A673 (cell line): ENCODE measurements around the gene SERPINB8. TPM values are rescaled to one million over a fixed set of nuclear protein-coding genes. Genes with fewer than 3 reads are reported as not detected.

Experiments
- BruUV-seq: library from RNA; stranded (reverse); fragments of 400-500 nt; replicated peaks from 2 replicates; lab custom pipeline; 2021; lab: Mats Ljungman, UMichigan
- CTCF ChIA-PET: fragments of 300-600 bp; sonication (Branson Sonifier 250); formaldehyde crosslinking; loops from one replicate; lab custom pipeline; 2022; ENCODE audit warnings: antibody characterized with exemption; lab: Charles Lee
- POLR2A ChIA-PET: fragments of 300-600 bp; sonication (Branson Sonifier 250); formaldehyde crosslinking; loops from one replicate; lab custom pipeline; 2022; ENCODE audit warnings: antibody characterized with exemption; ENCODE audit not compliant: low non-redundant PET; lab: Charles Lee
- DNase-seq: peaks from one replicate; pipeline ENCODE4 v3.0.0-alpha.2; 2015; ENCODE audit warnings: low spot score
- H3K27ac ChIP-seq: fragments of 200-600 bp; sonication (generic); 2 replicates; pipeline ENCODE4 v1.5.1; 2016; ENCODE audit warnings: mixed run types, low read depth, mild to moderate bottlenecking, mixed read lengths, antibody characterized with exemption, low read length; ENCODE audit not compliant: poor library complexity, severe bottlenecking
- H3K27me3 ChIP-seq: fragments of 200-600 bp; sonication (generic); replicated peaks from 2 replicates; pipeline ENCODE4 v1.6.1; 2017; ENCODE audit warnings: mixed run types, low read depth, mild to moderate bottlenecking, mixed read lengths, antibody characterized with exemption, low read length; ENCODE audit not compliant: insufficient read depth, poor library complexity
- H3K36me3 ChIP-seq: fragments of 200-600 bp; sonication (generic); 2 replicates; pipeline ENCODE4 v1.6.1; 2016; ENCODE audit warnings: mixed run types, mild to moderate bottlenecking, mixed read lengths, antibody characterized with exemption, low read length; ENCODE audit not compliant: insufficient read depth, poor library complexity, severe bottlenecking
- H3K4me1 ChIP-seq: fragments of 200-600 bp; sonication (generic); 2 replicates; pipeline ENCODE4 v1.6.1; 2017; ENCODE audit warnings: mixed run types, mild to moderate bottlenecking, mixed read lengths, antibody characterized with exemption, low read length; ENCODE audit not compliant: insufficient read depth, poor library complexity, severe bottlenecking
- H3K4me3 ChIP-seq: fragments of 200-600 bp; sonication (generic); 2 replicates; pipeline ENCODE4 v1.5.1; 2016; ENCODE audit warnings: low read depth, mixed run types, mild to moderate bottlenecking, mixed read lengths, low read length; ENCODE audit not compliant: poor library complexity, severe bottlenecking
- H3K9me3 ChIP-seq: fragments of 200-600 bp; sonication (generic); 2 replicates; pipeline ENCODE4 v1.6.1; 2016; ENCODE audit warnings: mixed run types, low read depth, mild to moderate bottlenecking, mixed read lengths, antibody characterized with exemption, low read length; ENCODE audit not compliant: poor library complexity, severe bottlenecking
- EZH2 ChIP-seq: fragments of 200-600 bp; sonication (generic); IDR thresholded peaks from 2 replicates; pipeline ENCODE4 v1.6.1; 2017; ENCODE audit warnings: borderline replicate concordance, low read depth, mild to moderate bottlenecking, mixed read lengths, antibody characterized with exemption, low read length; ENCODE audit not compliant: poor library complexity, severe bottlenecking
- intact Hi-C: fragments of 100-400 bp; cut with micrococcal nuclease; formaldehyde crosslinking; loops from one replicate; pipeline ENCODE4 v1.10.0; 2022; ENCODE audit not compliant: unreplicated experiment
- total RNA-seq: library from RNA; stranded (reverse); gene quantifications from 2 replicates; pipeline ENCODE4 v1.2.3, GENCODE V29; 2021
- TF ChIP-seq, protein P1 (sequence below): fragments of 300-800, 200-600 bp; sonication (generic); conservative IDR thresholded peaks from 2 replicates; pipeline ENCODE4 v1.5.1; 2017; ENCODE audit warnings: low read depth, mild to moderate bottlenecking, antibody characterized with exemption, low read length, moderate library complexity, mixed read lengths

SERPINB8 gene
- total RNA-seq, 1 experiment from 2014 or later = 26.4 TPM

DNA sequence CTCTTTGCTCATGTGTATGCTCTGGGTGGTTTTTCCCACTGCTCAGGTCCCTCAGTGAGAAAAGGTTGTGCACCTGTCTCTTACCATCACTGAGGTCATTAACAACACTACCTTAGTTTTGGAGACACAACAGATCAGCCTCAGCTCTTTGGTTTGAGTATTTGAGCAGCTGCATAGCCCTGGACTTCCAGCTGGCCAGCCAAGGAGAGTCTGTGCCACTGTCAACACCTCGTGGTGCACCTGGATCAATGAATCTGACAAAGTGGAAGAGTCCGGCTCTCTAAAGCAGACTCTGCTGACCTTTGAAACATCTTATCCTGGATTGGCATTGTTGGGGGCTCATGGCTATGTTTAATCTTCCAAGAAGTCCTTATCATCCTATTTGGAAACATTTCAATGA lies 30.0 kb downstream of the SERPINB8 start:
- ChIA-PET POLR2A (no interaction called here), CTCF (no interaction called here)
- no peak overlapping the region for H3K27ac ChIP-seq
- no peaks in the 10 kb centered on the region for H3K36me3 ChIP-seq
- TF ChIP-seq, protein P1, sequence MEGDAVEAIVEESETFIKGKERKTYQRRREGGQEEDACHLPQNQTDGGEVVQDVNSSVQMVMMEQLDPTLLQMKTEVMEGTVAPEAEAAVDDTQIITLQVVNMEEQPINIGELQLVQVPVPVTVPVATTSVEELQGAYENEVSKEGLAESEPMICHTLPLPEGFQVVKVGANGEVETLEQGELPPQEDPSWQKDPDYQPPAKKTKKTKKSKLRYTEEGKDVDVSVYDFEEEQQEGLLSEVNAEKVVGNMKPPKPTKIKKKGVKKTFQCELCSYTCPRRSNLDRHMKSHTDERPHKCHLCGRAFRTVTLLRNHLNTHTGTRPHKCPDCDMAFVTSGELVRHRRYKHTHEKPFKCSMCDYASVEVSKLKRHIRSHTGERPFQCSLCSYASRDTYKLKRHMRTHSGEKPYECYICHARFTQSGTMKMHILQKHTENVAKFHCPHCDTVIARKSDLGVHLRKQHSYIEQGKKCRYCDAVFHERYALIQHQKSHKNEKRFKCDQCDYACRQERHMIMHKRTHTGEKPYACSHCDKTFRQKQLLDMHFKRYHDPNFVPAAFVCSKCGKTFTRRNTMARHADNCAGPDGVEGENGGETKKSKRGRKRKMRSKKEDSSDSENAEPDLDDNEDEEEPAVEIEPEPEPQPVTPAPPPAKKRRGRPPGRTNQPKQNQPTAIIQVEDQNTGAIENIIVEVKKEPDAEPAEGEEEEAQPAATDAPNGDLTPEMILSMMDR = no peak
- no peak for TF ChIP-seq EZH2
- peaks cover 9% of the 10 kb centered on the region for H3K9me3 ChIP-seq
- intact Hi-C loops = no loop called here
- no peak overlapping the region for H3K4me3 ChIP-seq
- H3K27me3 ChIP-seq = no peaks in the 10 kb centered on the region
- no peak for DNase-seq
- H3K4me1 ChIP-seq = no peaks in the 10 kb centered on the region
- no TSS peak for BruUV-seq

DNA sequence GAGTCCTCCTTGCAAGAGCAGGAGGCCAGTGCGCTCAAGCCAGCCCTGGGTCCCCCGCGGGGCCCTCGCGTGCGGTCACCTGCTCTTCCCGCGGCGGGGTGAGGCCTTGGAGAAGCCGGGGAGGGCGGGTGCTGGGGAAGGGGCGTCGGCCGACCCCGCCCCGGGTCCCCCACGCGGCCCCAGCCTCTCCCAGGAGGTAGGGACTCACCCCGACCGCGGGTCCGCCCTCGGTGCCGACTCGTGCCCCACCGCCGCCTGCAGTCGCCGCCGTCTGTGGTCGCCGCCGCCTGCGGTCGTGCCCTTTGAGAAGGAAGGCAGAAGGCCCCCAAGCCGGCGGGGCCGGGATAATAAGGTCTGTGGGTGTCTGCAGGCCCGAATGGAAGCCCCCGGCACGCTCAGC lies 32.7 kb downstream of the SERPINB8 start:
- Histone ChIP-seq H3K27ac (no peak overlapping the region), H3K4me1 (no peaks in the 10 kb centered on the region), H3K36me3 (no peaks in the 10 kb centered on the region), H3K4me3 (no peak overlapping the region), H3K9me3 (no peaks in the 10 kb centered on the region), H3K27me3 (no peaks in the 10 kb centered on the region)
- TF ChIP-seq EZH2 = no peak
- TF ChIP-seq, protein P1 = no peak
- DNase-seq = no peak
- intact Hi-C loops = no loop called here
- no TSS peak for BruUV-seq
- ChIA-PET CTCF (no interaction called here), POLR2A (no interaction called here)

GRCh38 chr18:64009305-64009704 lies 39.4 kb downstream of the SERPINB8 start:
- no peaks in the 10 kb centered on the region for H3K9me3 ChIP-seq
- no peaks in the 10 kb centered on the region for H3K4me1 ChIP-seq
- H3K27me3 ChIP-seq = no peaks in the 10 kb centered on the region
- H3K36me3 ChIP-seq = no peaks in the 10 kb centered on the region
- no peak for DNase-seq
- POLR2A ChIA-PET = no interaction called here
- CTCF ChIA-PET = interaction anchor here (1.3 kb wide), 1 partner anchor 29 kb away, joined by 3 read pairs; no protein-coding TSS in a partner anchor
- H3K4me3 ChIP-seq = no peak overlapping the region
- H3K27ac ChIP-seq = no peak overlapping the region
- TF ChIP-seq, protein P1 = no peak
- no peak for TF ChIP-seq EZH2
- intact Hi-C loops = no loop called here
- no TSS peak for BruUV-seq
